ENCODE results near the gene NPAS2.

The NPAS2 gene

GRCh38 chr2:100822587-100823248, 2.8 kb downstream of the NPAS2 start:
- no peak for DNase-seq

- DNase-seq, result no peak
These were observed 3.9 kb downstream of the NPAS2 start for GRCh38 chr2:100823665-100824438.

- no peak for DNase-seq
These were observed 4.9 kb downstream of the NPAS2 start for GRCh38 chr2:100824842-100825241.

GRCh38 chr2:100826494-100826893, 6.6 kb downstream of the NPAS2 start:
- DNase-seq, result no peak

- no peak for DNase-seq
These were observed 11.3 kb downstream of the NPAS2 start for GRCh38 chr2:100831158-100831750.

- no peak for DNase-seq
These were observed 11.9 kb downstream of the NPAS2 start for GRCh38 chr2:100831831-100832230.

- DNase-seq, result no peak
These were observed 12.9 kb downstream of the NPAS2 start for GRCh38 chr2:100832885-100833284.

- no peak for DNase-seq
These were observed 13.4 kb downstream of the NPAS2 start for GRCh38 chr2:100833331-100833730.

- DNase-seq, result no peak
These were observed 14.3 kb downstream of the NPAS2 start for GRCh38 chr2:100834221-100834620.

- no peak for DNase-seq
These were observed 15.2 kb downstream of the NPAS2 start for GRCh38 chr2:100835006-100835659.

- DNase-seq, result no peak
These were observed 20.6 kb downstream of the NPAS2 start for GRCh38 chr2:100840519-100840918.

- DNase-seq, result no peak
These were observed 22.4 kb downstream of the NPAS2 start for GRCh38 chr2:100842241-100842922.

GRCh38 chr2:100844514-100844913, 24.6 kb downstream of the NPAS2 start:
- no peak for DNase-seq

GRCh38 chr2:100845141-100845991, 25.4 kb downstream of the NPAS2 start:
- DNase-seq, result no peak

GRCh38 chr2:100846716-100847115, 26.8 kb downstream of the NPAS2 start:
- no peak for DNase-seq

GRCh38 chr2:100852447-100852846, 32.5 kb downstream of the NPAS2 start:
- no peak for DNase-seq

GRCh38 chr2:100852999-100853908, 33.3 kb downstream of the NPAS2 start:
- DNase-seq, result no peak

- DNase-seq, result no peak
These were observed 34.2 kb downstream of the NPAS2 start for GRCh38 chr2:100853909-100854810.

- DNase-seq, result no peak
These were observed 35.1 kb downstream of the NPAS2 start for GRCh38 chr2:100855084-100855483.

GRCh38 chr2:100855606-100856005, 35.7 kb downstream of the NPAS2 start:
- no peak for DNase-seq

All from NCI-H1092 (cell line).